Measurements from ENCODE around the gene KIFC3. TPM values are rescaled to one million over a fixed set of nuclear protein-coding genes. Genes with fewer than 3 reads are reported as not detected.

KIFC3 gene
- total and polyA plus RNA-seq, 2 of the 8 experiments (the other 6 are each of a cell fraction or from before 2014, with no cell fraction given), result 2.1 to 7.1 TPM

- TF ChIP-seq JUN (IDR thresholded peaks at IDR 0.05; ENCODE audit: low read depth, low read length) (no peak), NRF1 (IDR thresholded peaks at IDR 0.05; ENCODE audit: low read depth, low read length) (no peak), ATF2 (IDR thresholded peaks at IDR 0.05; ENCODE audit: low read length) (no peak), ASH2L (IDR thresholded peaks at IDR 0.05; ENCODE audit: low read length) (no peak)
Observed at GRCh38 chr16:57822856-57823255, 20.6 kb upstream of the KIFC3 start (continued).
